Heart right ventricle (tissue), 16 donors: ENCODE data around the gene GRIK4. TPM values are rescaled to one million over a fixed set of nuclear protein-coding genes. Genes with fewer than 3 reads are reported as not detected.

ENCODE experiments used
- ATAC-seq, 8 donors: fragments of 200-7000 bp; cut with Tn5 transposase; one replicate each; pipeline ENCODE4 v1.9.1; 2020; ENCODE audit warnings: mild to moderate bottlenecking in 8 of 8, moderate library complexity in 8 of 8, moderate number of reproducible peaks in 1 of 8
- DNase-seq, 2 donors: peaks; one replicate each; pipeline ENCODE4 v3.0.0-alpha.2; 2020
- H3K27ac ChIP-seq, 10 donors: fragments of 200-600 bp; sonication (generic) in 2 of 10; one replicate each; pipeline versions ENCODE4 v1.5.0 to v1.8.0; 2020 to 2022; ENCODE audit warnings: mild to moderate bottlenecking in 3 of 10
- H3K27me3 ChIP-seq, 7 donors: fragments of 200-600 bp; one replicate each; pipeline ENCODE4 v1.8.0; 2021 to 2022; ENCODE audit warnings: mild to moderate bottlenecking in 2 of 7
- H3K36me3 ChIP-seq, 9 donors: fragments of 200-600 bp; sonication (generic) in 1 of 9; one replicate each; pipeline versions ENCODE4 v1.5.0 to v1.8.0; 2020 to 2022; ENCODE audit warnings: mild to moderate bottlenecking in 2 of 9
- H3K4me1 ChIP-seq, 9 donors: fragments of 200-600 bp; sonication (generic) in 1 of 9; one replicate each; pipeline versions ENCODE4 v1.5.0 to v1.8.0; 2020 to 2022; ENCODE audit warnings: mild to moderate bottlenecking in 4 of 9
- H3K4me3 ChIP-seq, 10 donors: fragments of 200-600 bp; sonication (generic) in 2 of 10; one replicate each; pipeline versions ENCODE4 v1.5.0 to v1.8.0; 2020 to 2022; ENCODE audit warnings: mild to moderate bottlenecking in 7 of 10, moderate library complexity in 2 of 10
- H3K9me3 ChIP-seq, 11 donors: fragments of 200-600 bp in 10 of 11; sonication (generic) in 2 of 11; one replicate each; pipeline versions ENCODE4 v1.5.0 to v1.8.0; 2013 to 2022; ENCODE audit warnings: mild to moderate bottlenecking in 2 of 11, control low read depth in 1 of 11, moderate library complexity in 1 of 11
- CTCF ChIP-seq, 9 donors: fragments of 200-600 bp; sonication (generic) in 2 of 9; IDR thresholded peaks; one replicate each; pipeline versions ENCODE4 v1.5.0 to v1.8.0; 2021 to 2022; ENCODE audit warnings: antibody characterized with exemption in 9 of 9, mild to moderate bottlenecking in 5 of 9, moderate library complexity in 1 of 9
- WGBS, 2 donors: extraction: QIAGEN DNeasy Blood & Tissue Kit; methylation state at CpG; one replicate each; pipeline ENCODE4 v1.1.7; 2013; ENCODE audit warnings: inconsistent platforms in 1 of 2; 5-methylcytosine and 5-hydroxymethylcytosine counted together
- intact Hi-C, 10 donors: fragments of 100-400 bp; cut with DNase I; formaldehyde crosslinking; loops; one replicate each; pipeline versions ENCODE4 v1.11.1 to v1.14.2; 2022
- polyA plus RNA-seq, 2 donors: library from polyadenylated mRNA; stranded (reverse); fragments of 200-250 nt; gene quantifications; one replicate each; pipeline ENCODE4 v1.2.3, GENCODE V29; 2013
- total RNA-seq, 10 donors: library from RNA; stranded (reverse); fragmentation: NEBNext Ultra II Directional in 3 of 10; extraction: Animal tissue kit (Norgen Biotek cat#: 25700) in 3 of 10; gene quantifications; one replicate each; pipeline versions ENCODE4 v1.2.1 to v1.2.4, GENCODE V29; 2021 to 2023
- donor health status: Arrhythmogenic right ventricular cardiomyopathy.
- donor health status: ischemic (EF 13 %, LVEDD 7.1; RV severe dilation, severe dysfunction).
- donor health status: healthy with polysubstance abuse.
- donor health status: DM: no; HTN: yes; CAD: no.
- donor health status: DM: no; HTN: no; CAD: no.
- donor health status: ischemic (EF 25% LVEDD 6.9; RV normal size, moderate dysfunction).
- donor health status: ischemic (EF 25% LVEDD 5.7; RV mildly dilated, moderate dysfunction).
- donor health status: healthy.
- donor health status: DM: yes; HTN: yes; CAD: no.
- donor health status: Ischemic cardiomyopathy.
- donor health status: ischemic (EF 35%, LVEDD 5.7; RV mildly dilated, moderate dysfunction).
- donor health status: nonischemic (EF 11% LVEDD 7.7; RV severe dilation, severe dysfunction).
- donor health status: DM: yes; HTN: yes; CAD: no.
- donor health status: PGD.
- donor health status: ischemic (EF 29% LVEDD 5.4; RV normal size, mild dysfunction).
- donor health status: nonischemic (EF 23%, LVEDD 6.1; RV moderate dilation, normal function).

GRIK4 gene
- total and polyA plus RNA-seq, 12 donors = 0.01 to 0.85 (median 0.37) TPM; not detected in 6

- intact Hi-C loops = no loop called here
- no peak for DNase-seq
- ATAC-seq = no peak
These were observed 130.8 kb downstream of the GRIK4 start for GRCh38 chr11:120642196-120642894.

GRCh38 chr11:120643284-120643683 is 131.7 kb downstream of the GRIK4 start:
- 85 to 86% methylated on average over 6 of the region's 6 CpGs for WGBS, 2 donors
- Histone ChIP-seq H3K4me1 (no peaks in the 10 kb centered on the region), H3K9me3 (no peaks in the 10 kb centered on the region), H3K27me3 (peaks cover 0 to 65% (median 33%) of the 10 kb centered on the region in 7 donors), H3K4me3 (no peak overlapping the region), H3K27ac (no peak overlapping the region), H3K36me3 (no peaks in the 10 kb centered on the region)
- no peak for DNase-seq
- intact Hi-C loops = no loop called here
- no peak for ATAC-seq
- no peak for TF ChIP-seq CTCF (IDR thresholded peaks at IDR 0.05)

More at GRCh38 chr11:120642196-120642894, 130.8 kb downstream of the GRIK4 start:
- no peak overlapping the region for H3K4me3 ChIP-seq
- H3K9me3 ChIP-seq = no peaks in the 10 kb centered on the region
- TF ChIP-seq CTCF (IDR thresholded peaks at IDR 0.05) = no peak
- no peak overlapping the region for H3K27ac ChIP-seq
- H3K27me3 ChIP-seq = peaks cover 0 to 73% (median 33%) of the 10 kb centered on the region in 7 donors
- H3K4me1 ChIP-seq = no peaks in the 10 kb centered on the region
- no peaks in the 10 kb centered on the region for H3K36me3 ChIP-seq
- 85 to 86% methylated on average over 10 of the region's 10 CpGs for WGBS, 2 donors

- no peak for DNase-seq
- Histone ChIP-seq H3K27ac (no peak overlapping the region), H3K4me3 (peak overlapping the region in 2 of 10 donors; percentile 19 to 20), H3K36me3 (no peaks in the 10 kb centered on the region), H3K9me3 (no peaks in the 10 kb centered on the region), H3K27me3 (peaks cover 0 to 64% (median 24%) of the 10 kb centered on the region in 7 donors), H3K4me1 (no peaks in the 10 kb centered on the region)
- intact Hi-C loops = no loop called here
- TF ChIP-seq CTCF (IDR thresholded peaks at IDR 0.05) = no peak
- WGBS, 2 donors = 18 to 20% methylated on average over 12 of the region's 12 CpGs
- no peak for ATAC-seq
These were observed 134.1 kb downstream of the GRIK4 start for GRCh38 chr11:120645639-120646038.

GRCh38 chr11:120646206-120646605 is 134.7 kb downstream of the GRIK4 start:
- Histone ChIP-seq H3K36me3 (no peaks in the 10 kb centered on the region), H3K4me1 (no peaks in the 10 kb centered on the region), H3K4me3 (no peak overlapping the region), H3K27me3 (peaks cover 0 to 64% (median 23%) of the 10 kb centered on the region in 7 donors), H3K27ac (no peak overlapping the region), H3K9me3 (no peaks in the 10 kb centered on the region)
- intact Hi-C loops = no loop called here
- no peak for TF ChIP-seq CTCF (IDR thresholded peaks at IDR 0.05)
- ATAC-seq = no peak
- DNase-seq = no peak
- 68 to 70% methylated on average over 3 of the region's 3 CpGs for WGBS, 2 donors
